Activated CD4-positive, alpha-beta T cell treated with anti-CD3 and anti-CD28 coated beads, Interleukin-2, amount 10 ng/mL, durations not matched to agents 24 days and 14 days (primary cell): ENCODE measurements around the gene ERCC1. TPM values are rescaled to one million over a fixed set of nuclear protein-coding genes. Genes with fewer than 3 reads are reported as not detected.
A peak's percentile ranks its signal among the peaks of the same experiment; 100 is the strongest.

Experiments
- DNase-seq: peaks from one replicate; pipeline ENCODE4 v3.0.0; 2022
- H3K27ac Mint-ChIP-seq: one replicate; pipeline ENCODE4 v1.8.0; 2022; ENCODE audit warnings: mild to moderate bottlenecking, mixed read lengths
- H3K27me3 Mint-ChIP-seq: one replicate; pipeline ENCODE4 v1.8.0; 2022; ENCODE audit warnings: mixed read lengths
- H3K36me3 Mint-ChIP-seq: one replicate; pipeline ENCODE4 v1.8.0; 2022; ENCODE audit warnings: low read depth, mild to moderate bottlenecking, mixed read lengths
- H3K4me1 Mint-ChIP-seq: one replicate; pipeline ENCODE4 v1.8.0; 2021; ENCODE audit warnings: mixed read lengths
- H3K4me3 Mint-ChIP-seq: one replicate; pipeline ENCODE4 v1.8.0; 2022; ENCODE audit warnings: mild to moderate bottlenecking, moderate library complexity, mixed read lengths
- H3K9me3 Mint-ChIP-seq: one replicate; pipeline ENCODE4 v1.8.0; 2021; ENCODE audit warnings: mixed read lengths
- intact Hi-C: fragments of 100-400 bp; cut with micrococcal nuclease; formaldehyde crosslinking; loops from one replicate; pipeline ENCODE4 v1.15.1; 2023
- total RNA-seq: library from RNA; stranded (reverse); gene quantifications from 2 replicates; pipeline ENCODE4 v1.2.3, GENCODE V29; 2022

ERCC1 gene
- total RNA-seq, 1 donor from 2014 or later: 123 TPM

- Mint-ChIP-seq H3K9me3 (no peaks in the 10 kb centered on the region), H3K4me1 (peaks cover 47% of the 10 kb centered on the region)
These were observed 23.2 kb upstream of the ERCC1 start for GRCh38 chr19:45446944-45447343.

GRCh38 chr19:45446295-45446694, 22.6 kb upstream of the ERCC1 start:
- Mint-ChIP-seq H3K36me3 (no peaks in the 10 kb centered on the region), H3K4me1 (peaks cover 41% of the 10 kb centered on the region), H3K4me3 (no peak overlapping the region), H3K9me3 (no peaks in the 10 kb centered on the region), H3K27ac (no peak overlapping the region), H3K27me3 (peaks cover 8% of the 10 kb centered on the region)
- intact Hi-C loops: no loop called here
- DNase-seq: peak; percentile 74

More at GRCh38 chr19:45446944-45447343, 23.2 kb upstream of the ERCC1 start:
- no peak for DNase-seq
- no peak overlapping the region for H3K4me3 Mint-ChIP-seq
- no peak overlapping the region for H3K27ac Mint-ChIP-seq
- intact Hi-C loops: no loop called here
- peaks cover 13% of the 10 kb centered on the region for H3K27me3 Mint-ChIP-seq
- H3K36me3 Mint-ChIP-seq: no peaks in the 10 kb centered on the region

- peaks cover 6% of the 10 kb centered on the region for H3K27me3 Mint-ChIP-seq
- peak overlapping the region; percentile 4 for H3K27ac Mint-ChIP-seq
- no peaks in the 10 kb centered on the region for H3K36me3 Mint-ChIP-seq
- H3K4me3 Mint-ChIP-seq: peak overlapping the region; percentile 35
- intact Hi-C loops: no loop called here
- no peaks in the 10 kb centered on the region for H3K9me3 Mint-ChIP-seq
- DNase-seq: no peak
- H3K4me1 Mint-ChIP-seq: peaks cover 44% of the 10 kb centered on the region
These were observed 21.4 kb upstream of the ERCC1 start for GRCh38 chr19:45445139-45445538.

- Mint-ChIP-seq H3K4me3 (peak overlapping the region; percentile 90), H3K27ac (peak overlapping the region; percentile 75), H3K36me3 (no peaks in the 10 kb centered on the region), H3K4me1 (peaks cover 40% of the 10 kb centered on the region), H3K9me3 (no peaks in the 10 kb centered on the region), H3K27me3 (peaks cover 6% of the 10 kb centered on the region)
- peak; percentile 96 for DNase-seq
- intact Hi-C loops: no loop called here
These were observed 20.8 kb upstream of the ERCC1 start for GRCh38 chr19:45444318-45445041.

- peaks cover 6% of the 10 kb centered on the region for H3K27me3 Mint-ChIP-seq
- peaks cover 35% of the 10 kb centered on the region for H3K4me1 Mint-ChIP-seq
- intact Hi-C loops: loop anchor here (1.0 kb wide), 1 partner anchor 8 kb away; no protein-coding TSS in a partner anchor
- peak; percentile 86 for DNase-seq
- H3K4me3 Mint-ChIP-seq: peak overlapping the region; percentile 90
- H3K27ac Mint-ChIP-seq: peak overlapping the region; percentile 91
- H3K36me3 Mint-ChIP-seq: no peaks in the 10 kb centered on the region
- no peaks in the 10 kb centered on the region for H3K9me3 Mint-ChIP-seq
These were observed 20.0 kb upstream of the ERCC1 start for GRCh38 chr19:45443462-45444317.

GRCh38 chr19:45442778-45443461, 19.2 kb upstream of the ERCC1 start:
- DNase-seq: peak; percentile 79
- intact Hi-C loops: loop anchor here (1.0 kb wide), 1 partner anchor 8 kb away; no protein-coding TSS in a partner anchor
- H3K27me3 Mint-ChIP-seq: peaks cover 6% of the 10 kb centered on the region

GRCh38 chr19:45442408-45442777, 18.7 kb upstream of the ERCC1 start:
- Mint-ChIP-seq H3K4me1 (peaks cover 32% of the 10 kb centered on the region), H3K4me3 (peak overlapping the region; percentile 90), H3K36me3 (no peaks in the 10 kb centered on the region), H3K27ac (peak overlapping the region; percentile 36), H3K27me3 (peaks cover 6% of the 10 kb centered on the region), H3K9me3 (no peaks in the 10 kb centered on the region)
- DNase-seq: no peak
- intact Hi-C loops: no loop called here

More at GRCh38 chr19:45442778-45443461, 19.2 kb upstream of the ERCC1 start:
- peak overlapping the region; percentile 90 for H3K4me3 Mint-ChIP-seq
- peak overlapping the region; percentile 78 for H3K27ac Mint-ChIP-seq
- H3K9me3 Mint-ChIP-seq: no peaks in the 10 kb centered on the region
- H3K4me1 Mint-ChIP-seq: peaks cover 35% of the 10 kb centered on the region
- H3K36me3 Mint-ChIP-seq: no peaks in the 10 kb centered on the region

GRCh38 chr19:45440873-45441654, 17.3 kb upstream of the ERCC1 start:
- intact Hi-C loops: no loop called here
- no peaks in the 10 kb centered on the region for H3K36me3 Mint-ChIP-seq
- H3K4me3 Mint-ChIP-seq: peak overlapping the region; percentile 80
- peaks cover 6% of the 10 kb centered on the region for H3K27me3 Mint-ChIP-seq
- H3K4me1 Mint-ChIP-seq: peaks cover 29% of the 10 kb centered on the region
- peak overlapping the region; percentile 46 for H3K27ac Mint-ChIP-seq
- no peaks in the 10 kb centered on the region for H3K9me3 Mint-ChIP-seq
- DNase-seq: no peak

GRCh38 chr19:45440259-45440638, 16.5 kb upstream of the ERCC1 start:
- H3K4me1 Mint-ChIP-seq: peaks cover 29% of the 10 kb centered on the region
- H3K36me3 Mint-ChIP-seq: no peaks in the 10 kb centered on the region
- H3K4me3 Mint-ChIP-seq: peak overlapping the region; percentile 80
- DNase-seq: peak; percentile 64
- intact Hi-C loops: no loop called here
- H3K27me3 Mint-ChIP-seq: peaks cover 6% of the 10 kb centered on the region
- H3K27ac Mint-ChIP-seq: peak overlapping the region; percentile 83
- H3K9me3 Mint-ChIP-seq: no peaks in the 10 kb centered on the region

- H3K4me1 Mint-ChIP-seq: peaks cover 29% of the 10 kb centered on the region
- H3K27ac Mint-ChIP-seq: peak overlapping the region; percentile 83
- no peaks in the 10 kb centered on the region for H3K9me3 Mint-ChIP-seq
- H3K27me3 Mint-ChIP-seq: peaks cover 5% of the 10 kb centered on the region
- peak overlapping the region; percentile 80 for H3K4me3 Mint-ChIP-seq
- no peaks in the 10 kb centered on the region for H3K36me3 Mint-ChIP-seq
- intact Hi-C loops: loop anchor here (1.0 kb wide), 2 partner anchors 12 to 40 kb away; no protein-coding TSS in a partner anchor
- peak; percentile 95 for DNase-seq
These were observed 16.0 kb upstream of the ERCC1 start for GRCh38 chr19:45439569-45440258.

GRCh38 chr19:45439190-45439568, 15.5 kb upstream of the ERCC1 start:
- no peak for DNase-seq
- no peak overlapping the region for H3K27ac Mint-ChIP-seq
- intact Hi-C loops: loop anchor here (1.0 kb wide), 2 partner anchors 12 to 40 kb away; no protein-coding TSS in a partner anchor
- peaks cover 26% of the 10 kb centered on the region for H3K4me1 Mint-ChIP-seq
- H3K4me3 Mint-ChIP-seq: peak overlapping the region; percentile 80
- H3K9me3 Mint-ChIP-seq: no peaks in the 10 kb centered on the region
- no peaks in the 10 kb centered on the region for H3K36me3 Mint-ChIP-seq
- H3K27me3 Mint-ChIP-seq: peaks cover 2% of the 10 kb centered on the region

- DNase-seq: no peak
- Mint-ChIP-seq H3K27me3 (no peaks in the 10 kb centered on the region), H3K4me1 (peaks cover 12% of the 10 kb centered on the region), H3K4me3 (no peak overlapping the region), H3K36me3 (no peaks in the 10 kb centered on the region), H3K27ac (no peak overlapping the region), H3K9me3 (no peaks in the 10 kb centered on the region)
- intact Hi-C loops: no loop called here
These were observed 13.6 kb upstream of the ERCC1 start for GRCh38 chr19:45437328-45437727.
